Articular chondrocyte of knee joint (primary cell): ENCODE measurements around the gene TET1. TPM values are rescaled to one million over a fixed set of nuclear protein-coding genes. Genes with fewer than 3 reads are reported as not detected.

Experiments used
- small RNA-seq: library from RNA; depleted of rRNA; stranded (forward); fragments of <200 nt; gene quantifications from one replicate; pipeline ENCODE3, GENCODE V24; 2012
- total RNA-seq: library from RNA; depleted of rRNA; stranded (reverse); fragments of >200 nt; gene quantifications from 2 replicates; pipeline ENCODE4 v1.2.3, GENCODE V29; 2012

TET1 gene
- total RNA-seq, result 7.7 and 8.9 TPM in 2 replicates

GRCh38 chr10:68560186-68560942 is at the start of gene TET1:
Gene TET1 (plus strand): TSS chr10:68560337. CDS start chr10:68572339, 12,002 bp downstream.

GRCh38 chr10:68720793-68721672 is 160.9 kb downstream of the TET1 start, which contains the start of gene CCAR1:
Gene CCAR1 (plus strand): TSS chr10:68721239. CDS start chr10:68722505, 1,266 bp downstream.

Small RNAs within 50 kb of the gene (small RNA-seq; reads per million reads assigned to genes)
- not detected for gene RF00019

Other genes with a start within 250 kb of the TET1 start
- gene HNRNPH3, start 228.3 kb upstream of the TET1 start, total RNA-seq, result 20.0 and 20.1 TPM in 2 replicates
- gene PBLD, start 227.4 kb upstream of the TET1 start, total RNA-seq, result 20.8 and 34.9 TPM in 2 replicates
- gene RUFY2, start 153.1 kb upstream of the TET1 start, total RNA-seq, result 42.9 TPM in 2 replicates
- 5.1 and 12.2 TPM in 2 replicates for gene DNA2, start 88.4 kb upstream of the TET1 start, total RNA-seq
- 26.2 and 36.8 TPM in 2 replicates for gene SLC25A16, start 32.8 kb upstream of the TET1 start, total RNA-seq
- gene CCAR1, start 160.9 kb downstream of the TET1 start, total RNA-seq, result 43.9 and 54.8 TPM in 2 replicates